Measurements from ENCODE around the gene NR2F1. TPM values are rescaled to one million over a fixed set of nuclear protein-coding genes. Genes with fewer than 3 reads are reported as not detected.
A peak's percentile ranks its signal among the peaks of the same experiment; 100 is the strongest.

Gene NR2F1
- total RNA-seq, 1 experiment from 2014 or later: not detected

GRCh38 chr5:93583768-93584595 is 960 bp downstream of the NR2F1 start:
- H4K5ac ChIP-seq (ENCODE audit: insufficient read length, low read depth, low read length): no peak overlapping the region
- no peak overlapping the region for H3T11ph ChIP-seq (ENCODE audit: low read length)
- no peak overlapping the region for H4K91ac ChIP-seq (ENCODE audit: insufficient read length, low read depth, low read length)
- Mint-ChIP-seq H3K27ac (no peak overlapping the region), H3K9me3 (peaks cover 2 to 13% of the 10 kb centered on the region in 2 experiments; a peak in 3 of 5 replicates), H3K27me3 (ENCODE audit: low read depth) (peaks cover 38% of the 10 kb centered on the region), H3K4me3 (peak overlapping the region; percentile 46 to 63), H3K36me3 (ENCODE audit: insufficient read depth in 1 of 3, low read depth in 3 of 3) (peaks cover 0 to 2% (median 0%) of the 10 kb centered on the region in 3 experiments; a peak in 1 of 7 replicates), H3K4me1 (peaks cover 19 to 31% of the 10 kb centered on the region in 2 experiments)
- no peak overlapping the region for H2BK120ac ChIP-seq (ENCODE audit: low read depth, low read length, poor library complexity, severe bottlenecking)
- no peak overlapping the region for H4K8ac ChIP-seq (replicated peaks; ENCODE audit: insufficient read length, low read depth, low read length)
- no peak overlapping the region for H3K56ac ChIP-seq (ENCODE audit: insufficient read length, low read depth, low read length)
- H3K18ac ChIP-seq (ENCODE audit: insufficient read length, low read depth, low read length): no peak overlapping the region
- no peak overlapping the region for H2BK15ac ChIP-seq (ENCODE audit: low read depth, low read length)
- no peak for DNase-seq
- H3K79me1 ChIP-seq (ENCODE audit: insufficient read depth, low read depth, low read length, poor library complexity, severe bottlenecking): no peaks in the 10 kb centered on the region
- H3K23me2 ChIP-seq (ENCODE audit: insufficient read length, low read depth, low read length, poor library complexity, severe bottlenecking): peaks cover 12% of the 10 kb centered on the region
- no peak overlapping the region for H3K4ac ChIP-seq (ENCODE audit: low read depth, low read length)
- H3K9ac ChIP-seq (ENCODE audit: extremely low read depth, insufficient read length, low read length): no peak overlapping the region
- peaks cover 67% of the 10 kb centered on the region for H3K27me3 ChIP-seq (ENCODE audit: insufficient read depth, low read length)
- no peak overlapping the region for H2BK12ac ChIP-seq (ENCODE audit: insufficient read length, low read depth, low read length)
- no CpG with 5 or more reads among the region's 110 CpGs for WGBS (ENCODE audit: extremely low coverage, insufficient read length, low lambda C conversion rate)
- H2BK5ac ChIP-seq (ENCODE audit: insufficient read length, low read length): no peak overlapping the region
- H3K79me2 ChIP-seq (ENCODE audit: insufficient read depth, low read length): no peaks in the 10 kb centered on the region
- H2BK20ac ChIP-seq (ENCODE audit: low read depth, low read length, poor library complexity, severe bottlenecking): no peak overlapping the region
- no peak overlapping the region for H3K14ac ChIP-seq (ENCODE audit: insufficient read depth, low read length)
- H3K4me1 ChIP-seq (ENCODE audit: insufficient read depth, low read length): peaks cover 2% of the 10 kb centered on the region; the same call in 1 of the 2 replicates
- no peak overlapping the region for H3K27ac ChIP-seq (ENCODE audit: insufficient read length, low read depth, low read length)
- TF ChIP-seq, protein P1, sequence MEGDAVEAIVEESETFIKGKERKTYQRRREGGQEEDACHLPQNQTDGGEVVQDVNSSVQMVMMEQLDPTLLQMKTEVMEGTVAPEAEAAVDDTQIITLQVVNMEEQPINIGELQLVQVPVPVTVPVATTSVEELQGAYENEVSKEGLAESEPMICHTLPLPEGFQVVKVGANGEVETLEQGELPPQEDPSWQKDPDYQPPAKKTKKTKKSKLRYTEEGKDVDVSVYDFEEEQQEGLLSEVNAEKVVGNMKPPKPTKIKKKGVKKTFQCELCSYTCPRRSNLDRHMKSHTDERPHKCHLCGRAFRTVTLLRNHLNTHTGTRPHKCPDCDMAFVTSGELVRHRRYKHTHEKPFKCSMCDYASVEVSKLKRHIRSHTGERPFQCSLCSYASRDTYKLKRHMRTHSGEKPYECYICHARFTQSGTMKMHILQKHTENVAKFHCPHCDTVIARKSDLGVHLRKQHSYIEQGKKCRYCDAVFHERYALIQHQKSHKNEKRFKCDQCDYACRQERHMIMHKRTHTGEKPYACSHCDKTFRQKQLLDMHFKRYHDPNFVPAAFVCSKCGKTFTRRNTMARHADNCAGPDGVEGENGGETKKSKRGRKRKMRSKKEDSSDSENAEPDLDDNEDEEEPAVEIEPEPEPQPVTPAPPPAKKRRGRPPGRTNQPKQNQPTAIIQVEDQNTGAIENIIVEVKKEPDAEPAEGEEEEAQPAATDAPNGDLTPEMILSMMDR (conservative IDR thresholded peaks at IDR 0.05): no peak
- no peak overlapping the region for H2AK5ac ChIP-seq (ENCODE audit: insufficient read length, low read length)
- no peak overlapping the region for H3K23ac ChIP-seq (ENCODE audit: insufficient read length, low read depth, low read length)
- no peaks in the 10 kb centered on the region for H4K20me1 ChIP-seq (ENCODE audit: control insufficient read depth, insufficient read depth, insufficient read length)
- no peaks in the 10 kb centered on the region for H3K9me3 ChIP-seq (ENCODE audit: control insufficient read depth, low read depth, low read length)
- peak overlapping the region; percentile 26 for H3K4me2 ChIP-seq (ENCODE audit: insufficient read depth, insufficient read length, low read length)
- no peak overlapping the region for H2AFZ ChIP-seq (ENCODE audit: low read length)
